Adrenal gland (tissue), 12 donors: ENCODE data around the gene ATP1A1. TPM values are rescaled to one million over a fixed set of nuclear protein-coding genes. Genes with fewer than 3 reads are reported as not detected.
A peak's percentile ranks its signal among the peaks of the same experiment; 100 is the strongest.

ENCODE experiments used
- DNase-seq, 7 donors: peaks; one replicate each; pipeline ENCODE4 v3.0.0-alpha.2; 2019 to 2020
- H3K27ac ChIP-seq, 5 donors: fragments of 200-600 bp; sonication (generic) in 4 of 5; 1 replicate in 3 of 5; 2 replicates in 2 of 5; pipeline versions ENCODE4 v1.5.1 to v1.8.0; 2016 to 2020; ENCODE audit warnings: mild to moderate bottlenecking in 1 of 5
- H3K27me3 ChIP-seq: fragments of 200-600 bp; 2 replicates; pipeline ENCODE4 v1.8.0; 2021
- H3K36me3 ChIP-seq, 2 donors: fragments of 200-600 bp; replicated peaks in 1 of 2; 1 replicate in 1 of 2; 2 replicates in 1 of 2; pipeline versions ENCODE4 v1.5.1 to v1.8.0; 2018 to 2022
- H3K4me1 ChIP-seq, 2 donors: fragments of 200-600 bp; replicated peaks in 1 of 2; 1 replicate in 1 of 2; 2 replicates in 1 of 2; pipeline versions ENCODE4 v1.5.1 to v1.8.0; 2018 to 2021
- H3K4me3 ChIP-seq, 4 donors: fragments of 200-600 bp; sonication (generic) in 3 of 4; one replicate each; pipeline ENCODE4 v1.5.1; 2016 to 2018
- H3K9me3 ChIP-seq, 3 donors: fragments of 200-600 bp; sonication (generic) in 1 of 3; replicated peaks in 1 of 3; 1 replicate in 2 of 3; 2 replicates in 1 of 3; pipeline versions ENCODE4 v1.5.1 to v1.8.0; 2016 to 2021
- POLR2A ChIP-seq, 2 donors: fragments of 450-650 bp; IDR thresholded peaks; one replicate each; pipeline ENCODE4 v1.6.1; 2017; ENCODE audit warnings: antibody characterized with exemption in 2 of 2, mild to moderate bottlenecking in 2 of 2, moderate library complexity in 1 of 2
- WGBS, 4 donors: extraction: QIAGEN DNeasy Blood & Tissue Kit in 2 of 4; methylation state at CpG; one replicate each; pipeline versions ENCODE4 v1.1.5 to v1.1.7; 2013 to 2017; 5-methylcytosine and 5-hydroxymethylcytosine counted together
- intact Hi-C, 2 donors: fragments of 100-400 bp; cut with DNase I; formaldehyde crosslinking; loops; one replicate each; pipeline versions ENCODE4 v1.14.1 to v1.15.0; 2022 to 2023
- polyA plus RNA-seq, 3 donors: library from polyadenylated mRNA; stranded (reverse); fragments of 200-250 nt in 2 of 3; fragments of 350-450 nt in 1 of 3; fragmentation: Illumina TruSeq in 1 of 3; extraction: RNeasy Lipid Tissue Mini Kit (QIAGEN cat#74804) in 1 of 3; gene quantifications; one replicate each; pipeline ENCODE4 v1.2.3, GENCODE V29; 2013 to 2014
- total RNA-seq, 9 donors: library from RNA; depleted of rRNA in 4 of 9; stranded (reverse); fragments of >200 nt in 4 of 9; fragments of 120-200 nt in 1 of 9; fragmentation: NEBNext Ultra II Directional in 1 of 9; extraction: Animal tissue kit (Norgen Biotek cat#: 25700) in 1 of 9; gene quantifications; one replicate each; pipeline versions ENCODE4 v1.1.0 to v1.2.4, GENCODE V29; 2013 to 2023
- TF ChIP-seq, protein P1 (sequence below), 6 experiments: fragments of 450-650 bp in 4 of 6; fragments of 200-600 bp in 2 of 6; sonication (generic) in 1 of 6; IDR thresholded peaks; 1 replicate in 5 of 6; 2 replicates in 1 of 6; pipeline versions ENCODE4 v1.5.1 to v1.8.0; 2016 to 2021; ENCODE audit warnings: antibody characterized with exemption in 6 of 6, mild to moderate bottlenecking in 2 of 6, moderate library complexity in 1 of 6
- donor health status: healthy with polysubstance abuse.
- donor health status: Bipolar disorder and iron deficiency.
- donor health status: DM: yes; HTN: yes; CAD: no.
- donor health status: DM: no; HTN: no; CAD: no.
- donor health status: DM: no; HTN: no; CAD: no.
- donor health status: DM: yes; HTN: yes; CAD: no.

The ATP1A1 gene
- total and polyA plus RNA-seq, 12 donors, result 60.7 to 377 (median 222) TPM

DNA sequence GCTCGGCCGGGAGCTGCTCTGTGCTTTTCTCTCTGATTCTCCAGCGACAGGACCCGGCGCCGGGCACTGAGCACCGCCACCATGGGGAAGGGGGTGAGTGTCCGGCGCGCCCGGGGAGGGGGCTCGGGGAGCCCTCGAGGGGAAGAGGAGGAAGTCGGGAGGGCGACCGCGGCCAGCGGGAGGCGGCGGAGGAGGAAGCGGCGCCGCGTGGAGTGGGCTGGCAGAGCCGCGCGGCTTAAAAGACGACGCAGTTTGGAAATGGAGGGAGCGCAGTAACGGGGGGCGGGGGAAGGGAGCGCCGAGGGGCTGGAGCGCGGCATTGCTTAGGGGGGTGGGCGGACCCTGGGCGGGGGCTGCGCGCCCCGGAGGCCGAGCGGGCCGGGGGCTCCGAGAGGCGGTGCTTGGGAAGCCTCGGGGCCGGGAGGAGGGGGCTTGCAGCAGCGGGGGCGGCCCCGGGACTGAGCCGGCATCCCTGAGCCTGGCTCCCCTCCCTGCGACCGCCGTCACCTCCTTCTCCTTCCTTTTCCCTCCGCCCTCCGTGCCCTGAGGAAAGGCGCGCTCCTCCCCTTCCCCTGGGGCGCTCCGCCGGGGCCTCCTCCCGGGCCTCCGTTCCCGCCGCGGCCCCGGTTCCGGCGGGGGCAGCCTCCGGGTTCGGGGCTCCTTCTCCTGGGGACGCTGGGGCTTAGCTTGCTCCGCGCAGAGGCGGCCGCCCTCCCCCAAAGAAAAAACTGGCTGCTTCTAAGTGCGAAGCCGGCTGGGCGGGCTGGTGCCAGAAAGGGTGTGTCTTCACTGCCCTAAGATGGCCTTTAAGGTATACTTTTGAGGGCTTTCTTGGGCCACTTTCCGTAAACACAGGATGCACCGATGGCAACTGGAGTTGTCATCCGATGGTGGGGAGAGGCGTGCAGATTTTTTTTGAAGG is 648 bp downstream of the ATP1A1 start:
- H3K4me3 ChIP-seq, result peak overlapping the region; percentile 52 to 98 (median 73)
- intact Hi-C loops, result no loop called here
- peak; percentile 47 to 81 (median 70) for DNase-seq
- H3K27ac ChIP-seq, result peak overlapping the region in 4 of 5 donors; percentile 87 to 97 (median 88)
- H3K4me1 ChIP-seq, result peaks cover 37 to 44% of the 10 kb centered on the region in 2 donors
- H3K27me3 ChIP-seq, result no peaks in the 10 kb centered on the region
- no peaks in the 10 kb centered on the region for H3K36me3 ChIP-seq
- peak; percentile 33 to 53 for TF ChIP-seq POLR2A (IDR thresholded peaks at IDR 0.05)
- TF ChIP-seq, protein P1, sequence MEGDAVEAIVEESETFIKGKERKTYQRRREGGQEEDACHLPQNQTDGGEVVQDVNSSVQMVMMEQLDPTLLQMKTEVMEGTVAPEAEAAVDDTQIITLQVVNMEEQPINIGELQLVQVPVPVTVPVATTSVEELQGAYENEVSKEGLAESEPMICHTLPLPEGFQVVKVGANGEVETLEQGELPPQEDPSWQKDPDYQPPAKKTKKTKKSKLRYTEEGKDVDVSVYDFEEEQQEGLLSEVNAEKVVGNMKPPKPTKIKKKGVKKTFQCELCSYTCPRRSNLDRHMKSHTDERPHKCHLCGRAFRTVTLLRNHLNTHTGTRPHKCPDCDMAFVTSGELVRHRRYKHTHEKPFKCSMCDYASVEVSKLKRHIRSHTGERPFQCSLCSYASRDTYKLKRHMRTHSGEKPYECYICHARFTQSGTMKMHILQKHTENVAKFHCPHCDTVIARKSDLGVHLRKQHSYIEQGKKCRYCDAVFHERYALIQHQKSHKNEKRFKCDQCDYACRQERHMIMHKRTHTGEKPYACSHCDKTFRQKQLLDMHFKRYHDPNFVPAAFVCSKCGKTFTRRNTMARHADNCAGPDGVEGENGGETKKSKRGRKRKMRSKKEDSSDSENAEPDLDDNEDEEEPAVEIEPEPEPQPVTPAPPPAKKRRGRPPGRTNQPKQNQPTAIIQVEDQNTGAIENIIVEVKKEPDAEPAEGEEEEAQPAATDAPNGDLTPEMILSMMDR (IDR thresholded peaks at IDR 0.05), result no peak
- WGBS, 4 donors, result 0 to 2% (median 1%) methylated on average over 15 to 84 of the region's 84 CpGs
- H3K9me3 ChIP-seq, result no peaks in the 10 kb centered on the region

DNA sequence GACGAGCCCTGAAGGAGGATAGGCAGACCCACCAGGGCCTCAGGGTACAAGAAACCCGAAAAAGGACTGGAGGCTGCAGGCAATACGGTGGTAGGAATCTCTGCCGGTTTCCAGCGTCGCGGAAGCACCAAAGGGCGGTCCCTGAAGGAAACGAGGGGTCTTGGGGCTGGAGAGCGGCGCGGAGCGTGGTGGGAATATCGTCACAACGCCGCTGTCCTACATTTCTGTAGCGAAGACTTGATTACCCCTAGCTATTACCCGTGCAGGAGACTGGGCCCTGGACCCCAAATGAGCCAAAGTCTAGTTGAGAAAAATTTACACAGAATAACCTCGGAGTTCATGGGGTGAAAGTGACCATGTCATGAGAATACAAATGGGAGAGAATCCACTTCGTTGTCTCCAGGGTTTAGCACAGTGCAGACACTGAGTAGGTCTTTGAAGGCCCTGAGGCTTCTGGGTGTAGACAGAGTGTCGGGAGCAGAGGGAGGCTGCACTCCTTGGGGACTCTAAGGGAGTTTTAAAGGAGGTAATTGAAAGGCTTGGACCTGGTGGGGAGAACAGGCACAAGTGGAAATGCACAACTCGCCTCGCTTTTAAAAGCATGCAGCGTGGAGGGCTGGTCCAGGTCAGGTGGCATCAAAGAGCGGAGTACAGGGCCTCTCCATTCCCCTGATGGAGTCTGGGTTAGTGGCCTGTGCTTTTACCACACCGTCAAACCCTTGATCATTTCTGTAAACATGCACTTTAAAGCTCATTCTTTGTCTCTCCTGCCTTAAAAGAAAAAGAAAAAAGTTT is 1.5 kb downstream of the ATP1A1 start:
- Histone ChIP-seq H3K36me3 (no peaks in the 10 kb centered on the region), H3K27me3 (no peaks in the 10 kb centered on the region), H3K4me1 (peaks cover 46 to 52% of the 10 kb centered on the region in 2 donors), H3K27ac (peak overlapping the region; percentile 23 to 97 (median 87)), H3K9me3 (no peaks in the 10 kb centered on the region), H3K4me3 (peak overlapping the region; percentile 52 to 98 (median 73))
- DNase-seq, result peak in 1 of 7 donors; percentile 22
- TF ChIP-seq, protein P1 (IDR thresholded peaks at IDR 0.05), result no peak
- TF ChIP-seq POLR2A (IDR thresholded peaks at IDR 0.05), result peak in 1 of 2 donors; percentile 9
- 21 to 50% (median 27%) methylated on average over 21 to 26 of the region's 26 CpGs for WGBS, 4 donors
- intact Hi-C loops, result no loop called here

DNA sequence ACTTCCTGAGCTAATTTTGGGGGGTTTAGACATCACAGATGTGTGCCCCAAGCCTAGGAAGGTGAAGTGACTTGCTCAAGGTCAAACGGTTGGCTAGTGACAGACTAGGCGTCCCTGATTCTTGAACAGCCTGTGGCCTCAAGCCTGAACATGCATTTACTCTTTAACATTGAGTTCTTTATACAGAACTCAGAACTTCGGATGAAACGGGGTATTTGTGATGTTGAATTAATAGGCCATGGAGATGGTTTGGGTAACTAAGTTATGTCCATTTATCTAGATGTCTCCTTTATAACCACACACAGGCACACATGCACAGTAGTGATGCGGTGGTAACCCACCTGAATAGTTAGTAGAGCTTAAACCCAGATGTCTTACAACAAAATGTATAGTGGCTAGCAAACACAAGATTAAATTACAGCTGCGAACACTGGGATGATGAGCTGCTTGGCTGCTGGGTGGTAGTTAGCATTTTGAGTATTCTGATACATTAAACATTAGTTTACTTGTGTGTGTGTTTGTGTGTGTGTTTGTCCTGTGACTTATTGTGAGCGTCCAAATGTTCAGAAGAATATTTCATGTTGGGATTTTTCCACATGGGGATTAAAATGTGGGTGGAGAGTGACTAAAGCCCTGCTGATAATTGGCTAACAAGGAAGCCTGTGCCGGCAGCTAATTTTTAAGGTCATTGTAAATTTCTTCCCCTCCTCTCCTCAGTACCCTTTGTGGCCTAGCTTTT is 2.3 kb downstream of the ATP1A1 start:
- intact Hi-C loops, result no loop called here
- Histone ChIP-seq H3K9me3 (no peaks in the 10 kb centered on the region), H3K36me3 (no peaks in the 10 kb centered on the region), H3K27ac (peak overlapping the region; percentile 23 to 97 (median 87)), H3K4me3 (peak overlapping the region in 1 of 4 donors; percentile 98), H3K27me3 (no peaks in the 10 kb centered on the region), H3K4me1 (peaks cover 52 to 60% of the 10 kb centered on the region in 2 donors)
- no peak for DNase-seq
- 50 to 54% (median 51%) methylated on average over 8 of the region's 8 CpGs for WGBS, 4 donors
- TF ChIP-seq POLR2A (IDR thresholded peaks at IDR 0.05), result no peak
- TF ChIP-seq, protein P1 (IDR thresholded peaks at IDR 0.05), result no peak
